Keratinocyte (primary cell): ENCODE results near the gene CA12.

Experiments used
- EZH2 ChIP-seq: IDR thresholded peaks from one replicate; pipeline ENCODE4 v1.6.1; 2012; ENCODE audit warnings: inconsistent platforms, mild to moderate bottlenecking, low read length, moderate library complexity
- TF ChIP-seq, protein P1 (sequence below), 3 experiments: IDR thresholded peaks in 1 of 3; conservative IDR thresholded peaks in 1 of 3; optimal IDR thresholded peaks in 1 of 3; 2 replicates in 2 of 3; 3 replicates in 1 of 3; pipeline versions ENCODE3 to v1.5.1; 2011; ENCODE audit warnings: low read length in 3 of 3, mild to moderate bottlenecking in 3 of 3, moderate library complexity in 2 of 3, control low read depth in 1 of 3, inconsistent platforms in 1 of 3; ENCODE audit not compliant: insufficient read depth in 2 of 3; ENCODE audit errors: extremely low read depth in 1 of 3

GRCh38 chr15:63337046-63337445 is 44.6 kb downstream of the CA12 start:
- TF ChIP-seq, protein P1, sequence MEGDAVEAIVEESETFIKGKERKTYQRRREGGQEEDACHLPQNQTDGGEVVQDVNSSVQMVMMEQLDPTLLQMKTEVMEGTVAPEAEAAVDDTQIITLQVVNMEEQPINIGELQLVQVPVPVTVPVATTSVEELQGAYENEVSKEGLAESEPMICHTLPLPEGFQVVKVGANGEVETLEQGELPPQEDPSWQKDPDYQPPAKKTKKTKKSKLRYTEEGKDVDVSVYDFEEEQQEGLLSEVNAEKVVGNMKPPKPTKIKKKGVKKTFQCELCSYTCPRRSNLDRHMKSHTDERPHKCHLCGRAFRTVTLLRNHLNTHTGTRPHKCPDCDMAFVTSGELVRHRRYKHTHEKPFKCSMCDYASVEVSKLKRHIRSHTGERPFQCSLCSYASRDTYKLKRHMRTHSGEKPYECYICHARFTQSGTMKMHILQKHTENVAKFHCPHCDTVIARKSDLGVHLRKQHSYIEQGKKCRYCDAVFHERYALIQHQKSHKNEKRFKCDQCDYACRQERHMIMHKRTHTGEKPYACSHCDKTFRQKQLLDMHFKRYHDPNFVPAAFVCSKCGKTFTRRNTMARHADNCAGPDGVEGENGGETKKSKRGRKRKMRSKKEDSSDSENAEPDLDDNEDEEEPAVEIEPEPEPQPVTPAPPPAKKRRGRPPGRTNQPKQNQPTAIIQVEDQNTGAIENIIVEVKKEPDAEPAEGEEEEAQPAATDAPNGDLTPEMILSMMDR (optimal IDR thresholded peaks at IDR 0.05 in 1 of 3, IDR thresholded peaks at IDR 0.05 in 1 of 3, conservative IDR thresholded peaks at IDR 0.05 in 1 of 3; ENCODE audit: extremely low read depth in 1 of 3, insufficient read depth in 2 of 3, low read length in 3 of 3): no peak
- no peak for TF ChIP-seq EZH2
